GM12878 (cell line): Measurements from ENCODE around the gene HORMAD2. TPM values are rescaled to one million over a fixed set of nuclear protein-coding genes. Genes with fewer than 3 reads are reported as not detected.

Source experiments
- ATAC-seq: fragments of 200-7000 bp; cut with Tn5 transposase; 3 replicates; pipeline ENCODE4 v1.9.1; 2020; ENCODE audit warnings: mild to moderate bottlenecking, moderate library complexity
- BruUV-seq: library from RNA; stranded (reverse); fragments of 400-500 nt; replicated peaks from 2 replicates; lab custom pipeline; 2021; lab: Mats Ljungman, UMichigan
- CTCF ChIA-PET: fragments of 300-600 bp; sonication (Branson Sonifier 250); formaldehyde crosslinking; extraction: SDS; loops from one replicate; lab custom pipeline; 2021; ENCODE audit warnings: inconsistent platforms; lab: Yijun Ruan, JAX
- POLR2A ChIA-PET: fragments of 350-600 bp; formaldehyde crosslinking; extraction: SDS; loops from one replicate; lab custom pipeline; 2021; ENCODE audit warnings: inconsistent platforms; lab: Charles Lee
- RAD21 ChIA-PET: fragments of 300-600 bp; sonication (Branson Sonifier 250); formaldehyde crosslinking; loops from one replicate; lab custom pipeline; 2023; ENCODE audit warnings: antibody characterized with exemption; ENCODE audit not compliant: unreplicated experiment; lab: Charles Lee
- SMC1A ChIA-PET: fragments of 300-600 bp; sonication (Branson Sonifier 250); formaldehyde crosslinking; loops from one replicate; lab custom pipeline; 2023; ENCODE audit not compliant: unreplicated experiment, uncharacterized antibody; lab: Charles Lee
- DNase-seq: peaks from one replicate; pipeline ENCODE4 v3.0.0-alpha.2; 2011; ENCODE audit warnings: low read depth, low spot score
- FAIRE-seq: peaks from 3 replicates; lab custom pipeline; 2011; peaks lifted over from hg19 to GRCh38; lab: Jason Lieb, UNC
- H2AFZ ChIP-seq: 2 replicates; pipeline ENCODE4 v1.6.0; 2011; ENCODE audit warnings: low read depth, low read length, control low read depth; ENCODE audit not compliant: control insufficient read depth
- H3K27ac ChIP-seq: 2 replicates; pipeline ENCODE4 v1.5.1; 2011; ENCODE audit warnings: control low read depth; ENCODE audit not compliant: control insufficient read depth, insufficient read depth
- H3K27me3 ChIP-seq, 2 experiments: replicated peaks in 1 of 2; 2 replicates each; pipeline versions ENCODE4 v1.6.0 to v1.6.1; 2011; ENCODE audit warnings: low read length in 1 of 2; ENCODE audit not compliant: control insufficient read depth in 2 of 2, insufficient read depth in 2 of 2
- H3K36me3 ChIP-seq, 2 experiments: 2 replicates each; pipeline ENCODE4 v1.5.1; 2011; ENCODE audit warnings: low read length in 1 of 2; ENCODE audit not compliant: control insufficient read depth in 2 of 2, insufficient read depth in 2 of 2
- H3K4me1 ChIP-seq: 2 replicates; pipeline ENCODE4 v1.6.1; 2011; ENCODE audit warnings: mild to moderate bottlenecking, low read length, moderate library complexity, mixed read lengths; ENCODE audit not compliant: control insufficient read depth, insufficient read depth
- H3K4me2 ChIP-seq: 2 replicates; pipeline ENCODE4 v1.6.0; 2011; ENCODE audit warnings: control low read depth; ENCODE audit not compliant: control insufficient read depth, insufficient read depth
- H3K4me3 ChIP-seq: fragments of 200-600 bp; sonication (generic); 2 replicates; pipeline ENCODE4 v1.5.1; 2016
- H3K79me2 ChIP-seq: 2 replicates; pipeline ENCODE4 v1.6.0; 2011; ENCODE audit warnings: low read length; ENCODE audit not compliant: control insufficient read depth, insufficient read depth
- H3K9ac ChIP-seq: 2 replicates; pipeline ENCODE4 v1.8.0; 2011; ENCODE audit warnings: low read length, control low read depth, mixed read lengths; ENCODE audit not compliant: control insufficient read depth, insufficient read depth
- H3K9me3 ChIP-seq: replicated peaks from 3 replicates; pipeline ENCODE4 v1.5.1; 2011; ENCODE audit warnings: mild to moderate bottlenecking, low read length; ENCODE audit not compliant: control insufficient read depth, insufficient read depth
- H4K20me1 ChIP-seq: 2 replicates; pipeline ENCODE4 v1.6.0; 2011; ENCODE audit not compliant: control insufficient read depth, insufficient read depth
- ASH2L ChIP-seq: fragments of 300-600, 200-600 bp; sonication (generic); IDR thresholded peaks from 2 replicates; pipeline ENCODE4 v1.6.1; 2017; ENCODE audit warnings: low read depth, mild to moderate bottlenecking, borderline replicate concordance
- ATF2 ChIP-seq: IDR thresholded peaks from 2 replicates; pipeline ENCODE4 v1.6.1; 2012; ENCODE audit warnings: low read length, inconsistent platforms
- BCL11A ChIP-seq: IDR thresholded peaks from 2 replicates; pipeline ENCODE4 v1.6.1; 2011; ENCODE audit warnings: low read depth, low read length
- BMI1 ChIP-seq: fragments of 450-650 bp; IDR thresholded peaks from 2 replicates; pipeline ENCODE4 v1.6.1; 2016; ENCODE audit warnings: mild to moderate bottlenecking, moderate library complexity, borderline replicate concordance
- IRF5 ChIP-seq: fragments of 450-650 bp; IDR thresholded peaks from 2 replicates; pipeline ENCODE4 v1.6.1; 2017; ENCODE audit warnings: borderline replicate concordance
- POLR2A ChIP-seq: IDR thresholded peaks from 2 replicates; pipeline ENCODE4 v1.6.1; 2011; ENCODE audit warnings: low read depth, mild to moderate bottlenecking, low read length
- POLR2AphosphoS5 ChIP-seq: IDR thresholded peaks from 2 replicates; pipeline ENCODE4 v1.6.1; 2011; ENCODE audit warnings: mild to moderate bottlenecking, low read length, inconsistent platforms
- SREBF1 ChIP-seq: IDR thresholded peaks from 2 replicates; pipeline ENCODE4 v1.6.1; 2012; ENCODE audit warnings: mild to moderate bottlenecking, low read length
- WGBS: methylation state at CpG from one replicate; pipeline ENCODE4 v1.1.6; 2016; ENCODE audit warnings: low lambda C conversion rate; ENCODE audit not compliant: insufficient replicate concordance, insufficient coverage; ENCODE audit errors: missing lambda C conversion rate; 5-methylcytosine and 5-hydroxymethylcytosine counted together
- in situ Hi-C: fragments of 300-500 bp; cut with MboI; formaldehyde crosslinking; loops from 9 replicates; pipeline ENCODE4 v1.14.3; 2018; ENCODE audit warnings: mixed read lengths
- intact Hi-C: fragments of 100-400 bp; cut with micrococcal nuclease; formaldehyde crosslinking; loops from one replicate; pipeline ENCODE4 v1.14.2; 2022; ENCODE audit not compliant: unreplicated experiment
- polyA plus RNA-seq, 11 experiments: library from polyadenylated mRNA; depleted of rRNA in 4 of 11; unstranded in 6 of 11; stranded (reverse) in 5 of 11; fragments of >200 nt; fragmentation: Nextera tagmentation in 4 of 11; fragmentation: Illumina TruSeq in 1 of 11; extraction: Ambion mirVana in 4 of 11; extraction: Trizol in 1 of 11; gene quantifications; 1 replicate in 1 of 11; 2 replicates in 10 of 11; pipeline versions ENCODE4 v1.2.1 to v1.2.3, GENCODE V29; 2011 to 2016; ENCODE audit warnings: inconsistent platforms in 2 of 11, missing spikeins in 2 of 11, low read depth in 1 of 11
- total RNA-seq, 4 experiments: library from RNA; depleted of rRNA in 3 of 4; stranded (reverse); fragments of >200 nt in 3 of 4; fragmentation: Illumina TruSeq in 1 of 4; extraction: Trizol in 1 of 4; gene quantifications; 2 replicates each; pipeline versions ENCODE4 v1.2.1 to v1.2.3, GENCODE V29; 2013 to 2021
- TF ChIP-seq, protein P1 (sequence below): IDR thresholded peaks from 2 replicates; pipeline ENCODE4 v1.6.1; 2012; ENCODE audit warnings: improper control_type of control experiment, low read depth, low read length; ENCODE audit not compliant: insufficient replicate concordance
- TF ChIP-seq, protein P2 (sequence below): fragments of 450-650 bp; IDR thresholded peaks from 2 replicates; pipeline ENCODE4 v1.6.1; 2016; ENCODE audit warnings: mild to moderate bottlenecking
- TF ChIP-seq, protein P3 (sequence below): IDR thresholded peaks from 2 replicates; pipeline ENCODE4 v1.6.1; 2011; ENCODE audit warnings: borderline replicate concordance, low read depth, mild to moderate bottlenecking, moderate library complexity, mixed read lengths, low read length; ENCODE audit not compliant: insufficient read depth; ENCODE audit errors: extremely low read length

The HORMAD2 gene
- total and polyA plus RNA-seq, 10 of the 15 experiments (the other 5 are each of a cell fraction or from before 2014, with no cell fraction given), result 0.07 to 0.13 TPM; not detected in 8

- ChIA-PET CTCF (interaction anchor here (0.6 to 3.3 kb wide), 7 partner anchors 16 to 467 kb away, joined by 3 to 15 read pairs (median 3); no protein-coding TSS in a partner anchor), POLR2A (interaction anchor here (0.6 kb wide), 1 partner anchor 313 kb away, joined by 5 read pairs; no protein-coding TSS in a partner anchor), RAD21 (interaction anchor here (0.6 kb wide), 1 partner anchor 230 kb away, joined by 3 read pairs; no protein-coding TSS in a partner anchor), SMC1A (interaction anchor here (1.0 to 3.6 kb wide), 4 partner anchors 15 to 467 kb away, joined by 3 to 16 read pairs (median 4); no protein-coding TSS in a partner anchor)
- peaks cover 1% of the 10 kb centered on the region; the same call in 2 of the 3 replicates for H3K9me3 ChIP-seq
- in situ Hi-C loops (no loop called here), intact Hi-C loops (no loop called here)
- no TSS peak for BruUV-seq
- no peaks in the 10 kb centered on the region for H3K27me3 ChIP-seq
- no peak overlapping the region for H3K27ac ChIP-seq
- no peaks in the 10 kb centered on the region for H3K4me1 ChIP-seq
- H3K4me2 ChIP-seq, result no peak overlapping the region
- FAIRE-seq (no peak), DNase-seq (no peak), ATAC-seq (no peak)
- H3K4me3 ChIP-seq, result no peak overlapping the region
- no peaks in the 10 kb centered on the region for H3K79me2 ChIP-seq
- H4K20me1 ChIP-seq, result no peaks in the 10 kb centered on the region
- no peak for TF ChIP-seq SREBF1
- TF ChIP-seq POLR2AphosphoS5, result no peak
- TF ChIP-seq BCL11A, result no peak
- no peak for TF ChIP-seq POLR2A
- TF ChIP-seq IRF5, result no peak
- TF ChIP-seq, protein P1, sequence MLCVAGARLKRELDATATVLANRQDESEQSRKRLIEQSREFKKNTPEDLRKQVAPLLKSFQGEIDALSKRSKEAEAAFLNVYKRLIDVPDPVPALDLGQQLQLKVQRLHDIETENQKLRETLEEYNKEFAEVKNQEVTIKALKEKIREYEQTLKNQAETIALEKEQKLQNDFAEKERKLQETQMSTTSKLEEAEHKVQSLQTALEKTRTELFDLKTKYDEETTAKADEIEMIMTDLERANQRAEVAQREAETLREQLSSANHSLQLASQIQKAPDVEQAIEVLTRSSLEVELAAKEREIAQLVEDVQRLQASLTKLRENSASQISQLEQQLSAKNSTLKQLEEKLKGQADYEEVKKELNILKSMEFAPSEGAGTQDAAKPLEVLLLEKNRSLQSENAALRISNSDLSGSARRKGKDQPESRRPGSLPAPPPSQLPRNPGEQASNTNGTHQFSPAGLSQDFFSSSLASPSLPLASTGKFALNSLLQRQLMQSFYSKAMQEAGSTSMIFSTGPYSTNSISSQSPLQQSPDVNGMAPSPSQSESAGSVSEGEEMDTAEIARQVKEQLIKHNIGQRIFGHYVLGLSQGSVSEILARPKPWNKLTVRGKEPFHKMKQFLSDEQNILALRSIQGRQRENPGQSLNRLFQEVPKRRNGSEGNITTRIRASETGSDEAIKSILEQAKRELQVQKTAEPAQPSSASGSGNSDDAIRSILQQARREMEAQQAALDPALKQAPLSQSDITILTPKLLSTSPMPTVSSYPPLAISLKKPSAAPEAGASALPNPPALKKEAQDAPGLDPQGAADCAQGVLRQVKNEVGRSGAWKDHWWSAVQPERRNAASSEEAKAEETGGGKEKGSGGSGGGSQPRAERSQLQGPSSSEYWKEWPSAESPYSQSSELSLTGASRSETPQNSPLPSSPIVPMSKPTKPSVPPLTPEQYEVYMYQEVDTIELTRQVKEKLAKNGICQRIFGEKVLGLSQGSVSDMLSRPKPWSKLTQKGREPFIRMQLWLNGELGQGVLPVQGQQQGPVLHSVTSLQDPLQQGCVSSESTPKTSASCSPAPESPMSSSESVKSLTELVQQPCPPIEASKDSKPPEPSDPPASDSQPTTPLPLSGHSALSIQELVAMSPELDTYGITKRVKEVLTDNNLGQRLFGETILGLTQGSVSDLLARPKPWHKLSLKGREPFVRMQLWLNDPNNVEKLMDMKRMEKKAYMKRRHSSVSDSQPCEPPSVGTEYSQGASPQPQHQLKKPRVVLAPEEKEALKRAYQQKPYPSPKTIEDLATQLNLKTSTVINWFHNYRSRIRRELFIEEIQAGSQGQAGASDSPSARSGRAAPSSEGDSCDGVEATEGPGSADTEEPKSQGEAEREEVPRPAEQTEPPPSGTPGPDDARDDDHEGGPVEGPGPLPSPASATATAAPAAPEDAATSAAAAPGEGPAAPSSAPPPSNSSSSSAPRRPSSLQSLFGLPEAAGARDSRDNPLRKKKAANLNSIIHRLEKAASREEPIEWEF, result no peak
- TF ChIP-seq, protein P2, sequence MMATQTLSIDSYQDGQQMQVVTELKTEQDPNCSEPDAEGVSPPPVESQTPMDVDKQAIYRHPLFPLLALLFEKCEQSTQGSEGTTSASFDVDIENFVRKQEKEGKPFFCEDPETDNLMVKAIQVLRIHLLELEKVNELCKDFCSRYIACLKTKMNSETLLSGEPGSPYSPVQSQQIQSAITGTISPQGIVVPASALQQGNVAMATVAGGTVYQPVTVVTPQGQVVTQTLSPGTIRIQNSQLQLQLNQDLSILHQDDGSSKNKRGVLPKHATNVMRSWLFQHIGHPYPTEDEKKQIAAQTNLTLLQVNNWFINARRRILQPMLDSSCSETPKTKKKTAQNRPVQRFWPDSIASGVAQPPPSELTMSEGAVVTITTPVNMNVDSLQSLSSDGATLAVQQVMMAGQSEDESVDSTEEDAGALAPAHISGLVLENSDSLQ, result no peak
- TF ChIP-seq ATF2, result no peak
- TF ChIP-seq BMI1, result no peak
- no peak for TF ChIP-seq ASH2L
- TF ChIP-seq, protein P3, sequence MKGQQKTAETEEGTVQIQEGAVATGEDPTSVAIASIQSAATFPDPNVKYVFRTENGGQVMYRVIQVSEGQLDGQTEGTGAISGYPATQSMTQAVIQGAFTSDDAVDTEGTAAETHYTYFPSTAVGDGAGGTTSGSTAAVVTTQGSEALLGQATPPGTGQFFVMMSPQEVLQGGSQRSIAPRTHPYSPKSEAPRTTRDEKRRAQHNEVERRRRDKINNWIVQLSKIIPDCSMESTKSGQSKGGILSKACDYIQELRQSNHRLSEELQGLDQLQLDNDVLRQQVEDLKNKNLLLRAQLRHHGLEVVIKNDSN, result no peak
- no peak overlapping the region for H2AFZ ChIP-seq
- no peaks in the 10 kb centered on the region for H3K36me3 ChIP-seq
- no peak overlapping the region for H3K9ac ChIP-seq
- 0% methylated on average over 1 of the region's 1 CpG for WGBS
Observed at GRCh38 chr22:30092686-30093085, 12.4 kb downstream of the HORMAD2 start.
